Omental fat pad (tissue), 4 donors: ENCODE data around the gene DTWD1. TPM values are rescaled to one million over a fixed set of nuclear protein-coding genes. Genes with fewer than 3 reads are reported as not detected.
"Not testable (repeated sequence)": the region's sequence is repeated elsewhere in the genome, so short reads cannot be mapped to it uniquely, and the experiment has no call there.

ENCODE experiments used
- ATAC-seq: fragments of 150-250 bp; one replicate; pipeline ENCODE4 v1.9.1; 2016; ENCODE audit warnings: mild to moderate bottlenecking, moderate library complexity; ENCODE audit not compliant: low FRiP score
- DNase-seq: peaks from one replicate; pipeline ENCODE4 v3.0.0-alpha.2; 2019; ENCODE audit warnings: low spot score
- total RNA-seq, 4 donors: library from RNA; depleted of rRNA; stranded (reverse); fragments of >200 nt; gene quantifications; one replicate each; pipeline ENCODE4 v1.1.0, GENCODE V29; 2016
- TF ChIP-seq, protein P1 (sequence below), 3 donors: fragments of 450-650 bp; IDR thresholded peaks; one replicate each; pipeline ENCODE4 v1.5.1; 2016 to 2017; ENCODE audit warnings: antibody characterized with exemption in 3 of 3, mild to moderate bottlenecking in 3 of 3, moderate library complexity in 2 of 3

DTWD1 gene
- total RNA-seq, 4 donors from 2014 or later, result 10.6 to 34.8 (median 17.7) TPM

DNA sequence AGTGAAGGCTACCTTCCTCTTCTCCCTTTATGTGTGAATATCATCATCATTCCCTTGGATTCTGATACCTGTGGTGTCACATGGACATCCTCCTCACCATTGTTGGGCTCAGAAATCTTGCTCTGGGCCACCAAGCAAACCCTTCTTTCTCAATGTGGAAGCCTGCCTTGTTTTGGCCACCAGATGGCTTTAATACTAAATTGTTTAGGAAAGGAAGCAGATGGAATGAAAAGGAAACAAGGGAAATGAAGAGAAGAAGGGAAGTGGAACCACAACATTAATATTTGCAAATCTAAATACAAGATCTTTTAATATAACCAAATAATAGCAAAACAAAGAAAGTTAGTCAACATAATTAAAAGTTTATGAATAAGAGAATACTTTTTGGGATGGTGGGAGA lies 14.3 kb upstream of the DTWD1 start:
- no peak for ATAC-seq
- TF ChIP-seq, protein P1, sequence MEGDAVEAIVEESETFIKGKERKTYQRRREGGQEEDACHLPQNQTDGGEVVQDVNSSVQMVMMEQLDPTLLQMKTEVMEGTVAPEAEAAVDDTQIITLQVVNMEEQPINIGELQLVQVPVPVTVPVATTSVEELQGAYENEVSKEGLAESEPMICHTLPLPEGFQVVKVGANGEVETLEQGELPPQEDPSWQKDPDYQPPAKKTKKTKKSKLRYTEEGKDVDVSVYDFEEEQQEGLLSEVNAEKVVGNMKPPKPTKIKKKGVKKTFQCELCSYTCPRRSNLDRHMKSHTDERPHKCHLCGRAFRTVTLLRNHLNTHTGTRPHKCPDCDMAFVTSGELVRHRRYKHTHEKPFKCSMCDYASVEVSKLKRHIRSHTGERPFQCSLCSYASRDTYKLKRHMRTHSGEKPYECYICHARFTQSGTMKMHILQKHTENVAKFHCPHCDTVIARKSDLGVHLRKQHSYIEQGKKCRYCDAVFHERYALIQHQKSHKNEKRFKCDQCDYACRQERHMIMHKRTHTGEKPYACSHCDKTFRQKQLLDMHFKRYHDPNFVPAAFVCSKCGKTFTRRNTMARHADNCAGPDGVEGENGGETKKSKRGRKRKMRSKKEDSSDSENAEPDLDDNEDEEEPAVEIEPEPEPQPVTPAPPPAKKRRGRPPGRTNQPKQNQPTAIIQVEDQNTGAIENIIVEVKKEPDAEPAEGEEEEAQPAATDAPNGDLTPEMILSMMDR (IDR thresholded peaks at IDR 0.05), result no peak
- DNase-seq, result no peak

DNA sequence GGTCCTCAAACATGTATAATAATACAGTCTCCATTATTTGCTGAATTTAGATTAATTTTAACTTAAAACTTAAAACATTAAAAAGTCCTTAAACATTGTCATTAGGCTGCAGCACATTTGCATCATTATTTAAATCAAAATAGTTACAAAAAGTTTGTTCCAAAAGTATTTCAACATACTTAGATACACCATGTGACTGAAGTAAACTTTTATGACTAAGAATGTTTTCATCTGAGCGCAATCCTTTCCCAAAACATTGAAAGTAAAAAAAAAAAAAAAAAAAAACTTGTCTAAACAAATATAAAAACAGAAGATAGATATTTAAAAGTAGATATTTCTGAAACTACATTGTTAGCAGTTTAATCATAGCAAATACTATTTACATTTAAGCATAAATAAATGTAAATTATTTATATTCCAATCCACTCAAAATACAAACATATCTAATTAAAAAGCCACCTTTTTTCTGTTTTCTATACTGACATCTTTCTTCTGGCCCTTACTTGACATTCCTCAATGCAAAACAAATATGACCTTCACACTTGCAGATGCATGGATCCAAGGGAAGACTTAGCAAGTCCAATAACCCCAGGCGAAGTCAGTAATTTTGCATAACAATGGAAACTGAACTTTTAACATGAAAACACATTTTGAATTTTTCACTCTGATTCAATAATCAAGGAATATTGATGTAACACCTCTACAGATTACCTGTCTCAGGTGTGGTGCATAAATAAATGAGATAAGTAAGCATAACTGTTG lies 10.5 kb upstream of the DTWD1 start:
- DNase-seq (no peak), ATAC-seq (no peak)
- TF ChIP-seq, protein P1 (IDR thresholded peaks at IDR 0.05), result no peak

DNA sequence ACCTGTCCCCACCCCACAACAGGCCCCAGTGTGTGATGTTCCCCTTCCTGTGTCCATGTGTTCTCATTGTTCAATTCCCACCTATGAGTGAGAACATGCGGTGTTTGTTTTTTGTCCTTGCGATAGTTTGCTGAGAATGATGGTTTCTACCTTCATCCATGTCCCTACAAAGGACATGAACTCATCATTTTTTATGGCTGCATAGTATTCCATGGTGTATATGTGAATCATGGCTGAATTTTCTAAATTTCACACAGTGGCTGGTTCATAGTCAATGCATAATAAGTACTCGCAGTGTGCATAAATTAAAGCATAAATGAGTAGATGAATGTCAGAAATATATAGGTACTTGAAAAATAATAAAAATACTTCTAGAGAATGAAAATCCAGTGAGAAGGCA lies 8.6 kb upstream of the DTWD1 start:
- ATAC-seq, DNase-seq: not testable (repeated sequence)

DNA sequence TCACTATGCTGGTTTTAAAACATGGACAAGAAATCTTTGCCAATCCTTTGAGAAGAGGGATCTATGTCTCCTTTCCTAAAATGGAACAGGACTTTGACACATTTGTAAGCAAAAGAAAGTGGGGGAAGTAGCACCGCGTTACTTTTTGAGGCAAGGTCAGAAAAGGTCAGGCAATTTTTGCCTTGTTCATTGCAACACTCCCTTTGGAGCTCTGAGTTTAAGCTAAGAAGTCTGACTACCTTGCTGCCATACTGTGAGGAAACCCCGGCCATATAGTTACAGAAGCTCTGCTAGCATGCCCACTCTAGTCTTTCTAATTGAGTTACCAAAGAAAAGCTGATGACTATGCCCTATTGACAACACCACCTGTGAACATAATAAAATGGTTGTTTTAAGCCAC lies 1.6 kb upstream of the DTWD1 start:
- no peak for ATAC-seq
- DNase-seq, result no peak
- TF ChIP-seq, protein P1 (IDR thresholded peaks at IDR 0.05), result no peak

DNA sequence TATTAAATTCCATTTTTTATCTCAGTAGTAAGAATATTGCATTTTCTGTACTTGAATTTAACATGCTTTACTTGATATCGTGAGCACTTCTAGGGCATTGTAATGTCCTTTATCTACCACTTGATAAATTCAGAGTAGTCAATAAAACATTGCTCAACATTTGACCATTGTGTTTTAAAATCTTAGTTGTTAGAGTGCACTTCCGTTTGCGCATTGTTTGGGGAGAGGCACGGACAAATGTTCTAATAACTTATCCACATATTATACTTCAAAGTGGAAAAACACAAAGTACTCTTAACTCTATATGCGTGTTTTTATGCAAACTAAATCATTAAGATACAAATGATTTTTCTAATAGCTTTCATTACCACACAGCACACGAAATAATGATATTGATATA lies 649 bp upstream of the DTWD1 start:
- DNase-seq (no peak), ATAC-seq (peak; percentile 20)
- TF ChIP-seq, protein P1 (IDR thresholded peaks at IDR 0.05), result no peak

DNA sequence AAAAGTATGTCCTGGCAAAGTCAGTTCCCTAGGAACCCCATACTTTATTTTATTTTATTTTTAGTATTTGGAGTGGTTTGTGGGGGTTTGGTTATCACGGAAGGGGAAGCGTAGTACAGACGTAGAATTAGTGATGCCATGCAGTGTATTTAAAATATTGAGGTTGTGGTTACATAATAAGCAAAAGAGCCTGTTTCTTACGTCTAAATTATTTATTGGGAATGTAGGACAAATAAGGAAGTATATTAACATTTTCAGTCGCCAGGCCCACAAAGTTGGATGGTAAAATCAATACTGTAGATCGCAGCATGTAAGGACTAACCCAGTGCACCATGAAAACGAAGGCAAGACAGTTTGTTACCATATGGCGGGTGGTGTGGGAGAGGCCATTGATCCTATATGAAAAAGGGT lies 558 bp downstream of the DTWD1 start:
- TF ChIP-seq, protein P1 (IDR thresholded peaks at IDR 0.05), result no peak
- no peak for ATAC-seq
- no peak for DNase-seq

DNA sequence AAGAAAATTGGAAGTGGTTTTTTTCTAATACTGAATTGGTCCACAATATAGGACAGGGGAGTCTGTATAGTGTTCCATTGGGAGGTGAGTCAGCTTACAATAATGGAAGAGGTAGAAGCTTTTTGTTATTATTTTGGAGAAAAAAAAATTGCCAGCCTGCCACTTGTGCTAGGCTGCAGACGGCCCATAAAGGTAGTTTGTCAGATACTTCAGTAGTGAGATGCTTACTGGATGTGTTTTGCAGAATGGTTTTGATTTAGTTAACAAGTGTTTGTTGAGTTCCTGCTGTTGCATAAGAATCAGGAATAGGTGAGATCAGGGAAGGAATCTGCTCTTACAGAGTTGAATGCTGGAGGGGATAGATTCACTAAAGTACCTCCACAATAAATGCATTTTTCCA lies 1.0 kb downstream of the DTWD1 start:
- TF ChIP-seq, protein P1 (IDR thresholded peaks at IDR 0.05), result no peak
- DNase-seq (no peak), ATAC-seq (no peak)
